Gastroesophageal sphincter (tissue), 4 donors: ENCODE results near the gene SLC25A21. TPM values are rescaled to one million over a fixed set of nuclear protein-coding genes. Genes with fewer than 3 reads are reported as not detected.

Source experiments
- ATAC-seq: fragments of 150-250 bp; one replicate; pipeline ENCODE4 v1.9.1; 2016; ENCODE audit warnings: mild to moderate bottlenecking, moderate library complexity
- H3K27ac ChIP-seq, 4 donors: fragments of 200-600 bp; sonication (generic) in 3 of 4; 1 replicate in 3 of 4; 2 replicates in 1 of 4; pipeline ENCODE4 v1.5.1; 2016 to 2019
- H3K27me3 ChIP-seq: fragments of 200-600 bp; sonication (generic); one replicate; pipeline ENCODE4 v1.5.1; 2019
- H3K36me3 ChIP-seq, 2 donors: fragments of 200-600 bp; sonication (generic); one replicate each; pipeline ENCODE4 v1.5.1; 2019; ENCODE audit warnings: control low read depth in 1 of 2
- H3K4me1 ChIP-seq, 3 donors: fragments of 200-600 bp; sonication (generic); 1 replicate in 2 of 3; 2 replicates in 1 of 3; pipeline ENCODE4 v1.5.1; 2016 to 2019; ENCODE audit warnings: control low read depth in 2 of 3
- H3K4me3 ChIP-seq, 2 donors: fragments of 200-600 bp; sonication (generic); one replicate each; pipeline ENCODE4 v1.5.1; 2019; ENCODE audit warnings: mild to moderate bottlenecking in 1 of 2, moderate library complexity in 1 of 2
- H3K9me3 ChIP-seq, 3 donors: fragments of 200-600 bp; sonication (generic); one replicate each; pipeline ENCODE4 v1.5.1; 2017 to 2019; ENCODE audit warnings: control low read depth in 2 of 3
- CTCF ChIP-seq, 4 experiments: fragments of 200-600 bp in 2 of 4; fragments of 450-650 bp in 2 of 4; sonication (generic) in 1 of 4; IDR thresholded peaks; one replicate each; pipeline ENCODE4 v1.5.1; 2017 to 2019; ENCODE audit warnings: antibody characterized with exemption in 4 of 4, mild to moderate bottlenecking in 2 of 4, moderate library complexity in 2 of 4
- EP300 ChIP-seq: sonication (generic); formaldehyde crosslinking; IDR thresholded peaks from one replicate; pipeline ENCODE4 v1.6.1; 2017; ENCODE audit warnings: antibody characterized with exemption, mild to moderate bottlenecking
- POLR2A ChIP-seq, 2 donors: fragments of 450-650 bp; IDR thresholded peaks; one replicate each; pipeline ENCODE4 v1.6.1; 2017; ENCODE audit warnings: antibody characterized with exemption in 2 of 2, mild to moderate bottlenecking in 2 of 2, moderate library complexity in 1 of 2
- POLR2AphosphoS5 ChIP-seq: sonication (generic); formaldehyde crosslinking; IDR thresholded peaks from one replicate; pipeline ENCODE4 v1.6.1; 2017; ENCODE audit warnings: antibody characterized with exemption
- WGBS, 2 donors: methylation state at CpG; one replicate each; pipeline ENCODE4 v1.1.5; 2018; ENCODE audit warnings: low coverage in 1 of 2; 5-methylcytosine and 5-hydroxymethylcytosine counted together
- total RNA-seq, 4 donors: library from RNA; depleted of rRNA; stranded (reverse); fragments of >200 nt; gene quantifications; one replicate each; pipeline ENCODE4 v1.1.0, GENCODE V29; 2016

SLC25A21 gene
- total RNA-seq, 4 donors from 2014 or later, result 0.40 to 1.5 (median 1.3) TPM

GRCh38 chr14:36719823-36720222 lies 452.6 kb downstream of the SLC25A21 start:
- TF ChIP-seq POLR2A (IDR thresholded peaks at IDR 0.05), result no peak
- TF ChIP-seq POLR2AphosphoS5, result no peak
- H3K27me3 ChIP-seq, result no peaks in the 10 kb centered on the region
- no peaks in the 10 kb centered on the region for H3K4me1 ChIP-seq
- no peak overlapping the region for H3K4me3 ChIP-seq
- H3K9me3 ChIP-seq, result no peaks in the 10 kb centered on the region
- H3K36me3 ChIP-seq, result no peaks in the 10 kb centered on the region
- ATAC-seq, result no peak
- 89 to 95% methylated on average over 4 to 5 of the region's 7 CpGs for WGBS, 2 donors
- H3K27ac ChIP-seq, result no peak overlapping the region

- 11 to 31% methylated on average over 1 of the region's 1 CpG for WGBS, 2 donors
- no peak overlapping the region for H3K4me3 ChIP-seq
- ATAC-seq, result no peak
- H3K36me3 ChIP-seq, result no peaks in the 10 kb centered on the region
- H3K9me3 ChIP-seq, result no peaks in the 10 kb centered on the region
- TF ChIP-seq CTCF (IDR thresholded peaks at IDR 0.05) (no peak), POLR2AphosphoS5 (no peak), POLR2A (IDR thresholded peaks at IDR 0.05) (no peak), EP300 (no peak)
- no peak overlapping the region for H3K27ac ChIP-seq
- H3K27me3 ChIP-seq, result no peaks in the 10 kb centered on the region
- H3K4me1 ChIP-seq, result no peaks in the 10 kb centered on the region
Observed at GRCh38 chr14:36718216-36718615, 454.2 kb downstream of the SLC25A21 start.

- 60 to 62% methylated on average over 5 of the region's 5 CpGs for WGBS, 2 donors
- TF ChIP-seq CTCF (IDR thresholded peaks at IDR 0.05), result no peak
- TF ChIP-seq POLR2AphosphoS5, result no peak
- no peak for TF ChIP-seq POLR2A (IDR thresholded peaks at IDR 0.05)
- no peak for TF ChIP-seq EP300
Observed at GRCh38 chr14:36717363-36717762, 455.0 kb downstream of the SLC25A21 start.

GRCh38 chr14:36716614-36717184 lies 455.7 kb downstream of the SLC25A21 start:
- TF ChIP-seq POLR2A (IDR thresholded peaks at IDR 0.05), result no peak
- TF ChIP-seq POLR2AphosphoS5, result no peak
- no peak for TF ChIP-seq CTCF (IDR thresholded peaks at IDR 0.05)
- no peak for TF ChIP-seq EP300
- 77 to 82% methylated on average over 5 to 7 of the region's 7 CpGs for WGBS, 2 donors
- no peaks in the 10 kb centered on the region for H3K36me3 ChIP-seq
- no peaks in the 10 kb centered on the region for H3K27me3 ChIP-seq
- no peak overlapping the region for H3K27ac ChIP-seq
- no peaks in the 10 kb centered on the region for H3K4me1 ChIP-seq
- H3K4me3 ChIP-seq, result no peak overlapping the region
- no peak for ATAC-seq
- no peaks in the 10 kb centered on the region for H3K9me3 ChIP-seq

More at GRCh38 chr14:36717363-36717762, 455.0 kb downstream of the SLC25A21 start:
- Histone ChIP-seq H3K4me3 (no peak overlapping the region), H3K9me3 (no peaks in the 10 kb centered on the region), H3K27ac (no peak overlapping the region), H3K36me3 (no peaks in the 10 kb centered on the region), H3K4me1 (no peaks in the 10 kb centered on the region), H3K27me3 (no peaks in the 10 kb centered on the region)
- no peak for ATAC-seq

- ATAC-seq, result no peak
- no peak overlapping the region for H3K4me3 ChIP-seq
- 58 to 93% methylated on average over 3 of the region's 4 CpGs for WGBS, 2 donors
- no peaks in the 10 kb centered on the region for H3K9me3 ChIP-seq
- H3K27ac ChIP-seq, result no peak overlapping the region
- H3K36me3 ChIP-seq, result no peaks in the 10 kb centered on the region
- TF ChIP-seq CTCF (IDR thresholded peaks at IDR 0.05), result no peak
- no peak for TF ChIP-seq EP300
- no peaks in the 10 kb centered on the region for H3K4me1 ChIP-seq
- H3K27me3 ChIP-seq, result no peaks in the 10 kb centered on the region
Observed at GRCh38 chr14:36713960-36714703, 458.3 kb downstream of the SLC25A21 start.
